Activated gamma-delta T cell treated with Interleukin-2 at 50 U/mL for 16 hours (primary cell): ENCODE results near the gene KIAA1217.

ENCODE experiments used
- DNase-seq: peaks from one replicate; pipeline ENCODE4 v3.0.0-alpha.2; 2020

KIAA1217 gene

GRCh38 chr10:24207781-24208611, 942 bp upstream of the KIAA1217 start:
- no peak for DNase-seq

GRCh38 chr10:24209432-24209771, 464 bp downstream of the KIAA1217 start:
- no peak for DNase-seq

- no peak for DNase-seq
Observed at GRCh38 chr10:24209946-24210491, 1.1 kb downstream of the KIAA1217 start.

GRCh38 chr10:24210501-24210900, 1.6 kb downstream of the KIAA1217 start:
- no peak for DNase-seq

GRCh38 chr10:24213266-24213665, 4.3 kb downstream of the KIAA1217 start:
- DNase-seq: no peak

- DNase-seq: no peak
Observed at GRCh38 chr10:24213881-24214280, 4.9 kb downstream of the KIAA1217 start.

GRCh38 chr10:24214762-24215161, 5.8 kb downstream of the KIAA1217 start:
- no peak for DNase-seq

- no peak for DNase-seq
Observed at GRCh38 chr10:24215196-24215595, 6.3 kb downstream of the KIAA1217 start.

GRCh38 chr10:24215603-24216002, 6.7 kb downstream of the KIAA1217 start:
- no peak for DNase-seq

- DNase-seq: no peak
Observed at GRCh38 chr10:24219963-24220362, 11.0 kb downstream of the KIAA1217 start.

GRCh38 chr10:24223341-24223740, 14.4 kb downstream of the KIAA1217 start:
- no peak for DNase-seq

- DNase-seq: no peak
Observed at GRCh38 chr10:24223953-24224352, 15.0 kb downstream of the KIAA1217 start.

GRCh38 chr10:24228642-24229041, 19.7 kb downstream of the KIAA1217 start:
- no peak for DNase-seq

GRCh38 chr10:24229909-24230308, 21.0 kb downstream of the KIAA1217 start:
- no peak for DNase-seq

- DNase-seq: no peak
Observed at GRCh38 chr10:24231200-24231599, 22.3 kb downstream of the KIAA1217 start.

GRCh38 chr10:24234784-24235183, 25.8 kb downstream of the KIAA1217 start:
- DNase-seq: no peak

- no peak for DNase-seq
Observed at GRCh38 chr10:24235471-24235870, 26.5 kb downstream of the KIAA1217 start.

GRCh38 chr10:24237801-24238395, 29.0 kb downstream of the KIAA1217 start:
- DNase-seq: no peak

- DNase-seq: no peak
Observed at GRCh38 chr10:24238519-24239247, 29.7 kb downstream of the KIAA1217 start.

GRCh38 chr10:24239289-24240040, 30.5 kb downstream of the KIAA1217 start:
- no peak for DNase-seq

GRCh38 chr10:24240041-24240751, 31.3 kb downstream of the KIAA1217 start:
- DNase-seq: no peak

- no peak for DNase-seq
Observed at GRCh38 chr10:24241536-24242040, 32.6 kb downstream of the KIAA1217 start.
